HG02759 (cell line): ENCODE measurements around the gene NFYB.
"Not testable (repeated sequence)": the region's sequence is repeated elsewhere in the genome, so short reads cannot be mapped to it uniquely, and the experiment has no call there.

Source experiments
- ATAC-seq: cut with Tn5 transposase; IDR thresholded peaks from one replicate; pipeline ENCODE4 v1.9.1; 2021; ENCODE audit warnings: mild to moderate bottlenecking, moderate library complexity; ENCODE audit not compliant: unreplicated experiment

The NFYB gene

GRCh38 chr12:104137902-104138796 is at the start of gene NFYB:
NFYB (minus strand) TSS chr12:104138210; CDS start chr12:104135453, 2,757 bp downstream.
- ATAC-seq = peak; percentile 89

- ATAC-seq = no peak
Observed at GRCh38 chr12:104187446-104188155, 49.6 kb upstream of the NFYB start.

GRCh38 chr12:104183443-104183842 is 45.4 kb upstream of the NFYB start:
- no peak for ATAC-seq

GRCh38 chr12:104182621-104183378 is 44.8 kb upstream of the NFYB start:
- no peak for ATAC-seq

GRCh38 chr12:104182144-104182543 is 44.1 kb upstream of the NFYB start:
- no peak for ATAC-seq

- no peak for ATAC-seq
Observed at GRCh38 chr12:104181313-104181712, 43.3 kb upstream of the NFYB start.

- ATAC-seq = no peak
Observed at GRCh38 chr12:104180374-104180773, 42.4 kb upstream of the NFYB start.

GRCh38 chr12:104177663-104178501 is 39.9 kb upstream of the NFYB start:
- no peak for ATAC-seq

- ATAC-seq = no peak
Observed at GRCh38 chr12:104177336-104177662, 39.3 kb upstream of the NFYB start.

GRCh38 chr12:104175726-104176247 is 37.8 kb upstream of the NFYB start:
- no peak for ATAC-seq

GRCh38 chr12:104173804-104174203 is 35.8 kb upstream of the NFYB start:
- not testable (repeated sequence) for ATAC-seq

- ATAC-seq = no peak
Observed at GRCh38 chr12:104172570-104172947, 34.5 kb upstream of the NFYB start.

GRCh38 chr12:104171785-104172569 is 34.0 kb upstream of the NFYB start:
- no peak for ATAC-seq

GRCh38 chr12:104168596-104168995 is 30.6 kb upstream of the NFYB start:
- no peak for ATAC-seq

GRCh38 chr12:104167519-104168458 is 29.8 kb upstream of the NFYB start:
- ATAC-seq = no peak

- no peak for ATAC-seq
Observed at GRCh38 chr12:104166465-104166864, 28.5 kb upstream of the NFYB start.

GRCh38 chr12:104165801-104166200 is 27.8 kb upstream of the NFYB start:
- ATAC-seq = no peak

- ATAC-seq = no peak
Observed at GRCh38 chr12:104164634-104165033, 26.6 kb upstream of the NFYB start.
